WTC11 (cell line): Measurements from ENCODE around the gene SQOR.

Source experiments
- IRF2 ChIP-seq: sonication (generic); formaldehyde crosslinking; IDR thresholded peaks from 2 replicates; pipeline ENCODE4 v1.8.0; 2022; ENCODE audit warnings: low read depth, missing genetic modification reagents, borderline replicate concordance
- SMAD3 ChIP-seq: sonication (generic); formaldehyde crosslinking; IDR thresholded peaks from 2 replicates; pipeline ENCODE4 v1.8.0; 2022; ENCODE audit warnings: missing genetic modification reagents, mild to moderate bottlenecking, borderline replicate concordance
- ZNF138 ChIP-seq: sonication (generic); formaldehyde crosslinking; conservative IDR thresholded peaks from 2 replicates; pipeline ENCODE4 v1.8.1; 2022; ENCODE audit warnings: mild to moderate bottlenecking, moderate library complexity, missing genetic modification reagents
- TF ChIP-seq, protein P1 (sequence below): sonication (generic); formaldehyde crosslinking; IDR thresholded peaks from 2 replicates; pipeline ENCODE4 v1.8.1; 2023; ENCODE audit warnings: mild to moderate bottlenecking, missing genetic modification reagents
- TF ChIP-seq, protein P2 (sequence below): sonication (generic); formaldehyde crosslinking; IDR thresholded peaks from 2 replicates; pipeline ENCODE4 v1.8.0; 2022; ENCODE audit warnings: mild to moderate bottlenecking, missing genetic modification reagents
- TF ChIP-seq, protein P3 (sequence below): fragments of 200-600 bp; IDR thresholded peaks from 2 replicates; pipeline ENCODE4 v1.8.0; 2022; ENCODE audit warnings: antibody characterized with exemption

DNA sequence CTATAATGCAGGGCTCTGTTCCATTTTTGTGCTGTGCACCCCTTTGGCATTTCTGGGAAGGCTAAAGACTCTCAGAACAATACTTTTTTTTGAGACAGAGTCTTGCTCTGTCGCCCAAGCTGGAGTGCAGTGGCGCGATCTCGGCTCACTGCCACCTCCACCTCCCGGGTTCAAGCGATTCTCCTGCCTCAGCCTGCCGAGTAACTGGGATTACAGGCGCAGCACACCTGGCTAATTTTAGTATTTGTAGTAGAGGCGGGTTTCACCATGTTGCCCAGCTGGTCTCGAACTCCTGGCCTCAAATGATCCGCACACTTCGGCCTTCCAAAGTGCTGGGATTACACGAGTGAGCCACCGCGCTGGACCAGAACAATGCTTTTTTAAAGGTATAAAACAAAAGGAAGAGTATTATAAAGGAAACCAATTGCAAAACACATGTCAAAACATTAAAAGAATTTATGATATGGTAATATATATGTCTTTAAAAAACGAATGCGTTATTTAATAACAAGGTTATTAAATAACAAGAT lies 999 bp downstream of the SQOR start:
- no peak for TF ChIP-seq ZNF138 (CRISPR knock-in tag)
- TF ChIP-seq, protein P1, sequence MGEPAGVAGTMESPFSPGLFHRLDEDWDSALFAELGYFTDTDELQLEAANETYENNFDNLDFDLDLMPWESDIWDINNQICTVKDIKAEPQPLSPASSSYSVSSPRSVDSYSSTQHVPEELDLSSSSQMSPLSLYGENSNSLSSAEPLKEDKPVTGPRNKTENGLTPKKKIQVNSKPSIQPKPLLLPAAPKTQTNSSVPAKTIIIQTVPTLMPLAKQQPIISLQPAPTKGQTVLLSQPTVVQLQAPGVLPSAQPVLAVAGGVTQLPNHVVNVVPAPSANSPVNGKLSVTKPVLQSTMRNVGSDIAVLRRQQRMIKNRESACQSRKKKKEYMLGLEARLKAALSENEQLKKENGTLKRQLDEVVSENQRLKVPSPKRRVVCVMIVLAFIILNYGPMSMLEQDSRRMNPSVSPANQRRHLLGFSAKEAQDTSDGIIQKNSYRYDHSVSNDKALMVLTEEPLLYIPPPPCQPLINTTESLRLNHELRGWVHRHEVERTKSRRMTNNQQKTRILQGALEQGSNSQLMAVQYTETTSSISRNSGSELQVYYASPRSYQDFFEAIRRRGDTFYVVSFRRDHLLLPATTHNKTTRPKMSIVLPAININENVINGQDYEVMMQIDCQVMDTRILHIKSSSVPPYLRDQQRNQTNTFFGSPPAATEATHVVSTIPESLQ (CRISPR knock-in tag), result no peak
- TF ChIP-seq, protein P2, sequence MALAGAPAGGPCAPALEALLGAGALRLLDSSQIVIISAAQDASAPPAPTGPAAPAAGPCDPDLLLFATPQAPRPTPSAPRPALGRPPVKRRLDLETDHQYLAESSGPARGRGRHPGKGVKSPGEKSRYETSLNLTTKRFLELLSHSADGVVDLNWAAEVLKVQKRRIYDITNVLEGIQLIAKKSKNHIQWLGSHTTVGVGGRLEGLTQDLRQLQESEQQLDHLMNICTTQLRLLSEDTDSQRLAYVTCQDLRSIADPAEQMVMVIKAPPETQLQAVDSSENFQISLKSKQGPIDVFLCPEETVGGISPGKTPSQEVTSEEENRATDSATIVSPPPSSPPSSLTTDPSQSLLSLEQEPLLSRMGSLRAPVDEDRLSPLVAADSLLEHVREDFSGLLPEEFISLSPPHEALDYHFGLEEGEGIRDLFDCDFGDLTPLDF, result no peak
- TF ChIP-seq, protein P3, sequence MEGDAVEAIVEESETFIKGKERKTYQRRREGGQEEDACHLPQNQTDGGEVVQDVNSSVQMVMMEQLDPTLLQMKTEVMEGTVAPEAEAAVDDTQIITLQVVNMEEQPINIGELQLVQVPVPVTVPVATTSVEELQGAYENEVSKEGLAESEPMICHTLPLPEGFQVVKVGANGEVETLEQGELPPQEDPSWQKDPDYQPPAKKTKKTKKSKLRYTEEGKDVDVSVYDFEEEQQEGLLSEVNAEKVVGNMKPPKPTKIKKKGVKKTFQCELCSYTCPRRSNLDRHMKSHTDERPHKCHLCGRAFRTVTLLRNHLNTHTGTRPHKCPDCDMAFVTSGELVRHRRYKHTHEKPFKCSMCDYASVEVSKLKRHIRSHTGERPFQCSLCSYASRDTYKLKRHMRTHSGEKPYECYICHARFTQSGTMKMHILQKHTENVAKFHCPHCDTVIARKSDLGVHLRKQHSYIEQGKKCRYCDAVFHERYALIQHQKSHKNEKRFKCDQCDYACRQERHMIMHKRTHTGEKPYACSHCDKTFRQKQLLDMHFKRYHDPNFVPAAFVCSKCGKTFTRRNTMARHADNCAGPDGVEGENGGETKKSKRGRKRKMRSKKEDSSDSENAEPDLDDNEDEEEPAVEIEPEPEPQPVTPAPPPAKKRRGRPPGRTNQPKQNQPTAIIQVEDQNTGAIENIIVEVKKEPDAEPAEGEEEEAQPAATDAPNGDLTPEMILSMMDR, result no peak
- TF ChIP-seq IRF2 (CRISPR knock-in tag), result no peak
- no peak for TF ChIP-seq SMAD3
